ENCODE data around the gene AMDHD2. TPM values are rescaled to one million over a fixed set of nuclear protein-coding genes. Genes with fewer than 3 reads are reported as not detected.
A peak's percentile ranks its signal among the peaks of the same experiment; 100 is the strongest.

Gene AMDHD2
- total and polyA plus RNA-seq, 2 of the 13 experiments (the other 11 are each of a cell fraction or from before 2014, with no cell fraction given), result 33.5 to 39.1 TPM

GRCh38 chr16:2471653-2472487, 48.3 kb upstream of the AMDHD2 start (continued):
- no peak for TF ChIP-seq CSRNP2 (CRISPR knock-in tag; conservative IDR thresholded peaks at IDR 0.05; ENCODE audit: low read depth)
- TF ChIP-seq, protein P1, sequence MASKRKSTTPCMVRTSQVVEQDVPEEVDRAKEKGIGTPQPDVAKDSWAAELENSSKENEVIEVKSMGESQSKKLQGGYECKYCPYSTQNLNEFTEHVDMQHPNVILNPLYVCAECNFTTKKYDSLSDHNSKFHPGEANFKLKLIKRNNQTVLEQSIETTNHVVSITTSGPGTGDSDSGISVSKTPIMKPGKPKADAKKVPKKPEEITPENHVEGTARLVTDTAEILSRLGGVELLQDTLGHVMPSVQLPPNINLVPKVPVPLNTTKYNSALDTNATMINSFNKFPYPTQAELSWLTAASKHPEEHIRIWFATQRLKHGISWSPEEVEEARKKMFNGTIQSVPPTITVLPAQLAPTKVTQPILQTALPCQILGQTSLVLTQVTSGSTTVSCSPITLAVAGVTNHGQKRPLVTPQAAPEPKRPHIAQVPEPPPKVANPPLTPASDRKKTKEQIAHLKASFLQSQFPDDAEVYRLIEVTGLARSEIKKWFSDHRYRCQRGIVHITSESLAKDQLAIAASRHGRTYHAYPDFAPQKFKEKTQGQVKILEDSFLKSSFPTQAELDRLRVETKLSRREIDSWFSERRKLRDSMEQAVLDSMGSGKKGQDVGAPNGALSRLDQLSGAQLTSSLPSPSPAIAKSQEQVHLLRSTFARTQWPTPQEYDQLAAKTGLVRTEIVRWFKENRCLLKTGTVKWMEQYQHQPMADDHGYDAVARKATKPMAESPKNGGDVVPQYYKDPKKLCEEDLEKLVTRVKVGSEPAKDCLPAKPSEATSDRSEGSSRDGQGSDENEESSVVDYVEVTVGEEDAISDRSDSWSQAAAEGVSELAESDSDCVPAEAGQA (IDR thresholded peaks at IDR 0.05; ENCODE audit: low read depth), result peak; percentile 33
- TF ChIP-seq, protein P1 (CRISPR knock-in tag; IDR thresholded peaks at IDR 0.05; ENCODE audit: borderline replicate concordance), result 0 out of 2 replicates have a peak, but pooled peaks have one; percentile 72
- no peak for TF ChIP-seq CBX2 (IDR thresholded peaks at IDR 0.05; ENCODE audit: low read depth, low read length)
- no peak for TF ChIP-seq CBX2 (CRISPR knock-in tag; IDR thresholded peaks at IDR 0.05; ENCODE audit: low read depth)
- no peak for TF ChIP-seq ZNF556 (CRISPR knock-in tag; IDR thresholded peaks at IDR 0.05; ENCODE audit: borderline replicate concordance)
- TF ChIP-seq, protein P2, sequence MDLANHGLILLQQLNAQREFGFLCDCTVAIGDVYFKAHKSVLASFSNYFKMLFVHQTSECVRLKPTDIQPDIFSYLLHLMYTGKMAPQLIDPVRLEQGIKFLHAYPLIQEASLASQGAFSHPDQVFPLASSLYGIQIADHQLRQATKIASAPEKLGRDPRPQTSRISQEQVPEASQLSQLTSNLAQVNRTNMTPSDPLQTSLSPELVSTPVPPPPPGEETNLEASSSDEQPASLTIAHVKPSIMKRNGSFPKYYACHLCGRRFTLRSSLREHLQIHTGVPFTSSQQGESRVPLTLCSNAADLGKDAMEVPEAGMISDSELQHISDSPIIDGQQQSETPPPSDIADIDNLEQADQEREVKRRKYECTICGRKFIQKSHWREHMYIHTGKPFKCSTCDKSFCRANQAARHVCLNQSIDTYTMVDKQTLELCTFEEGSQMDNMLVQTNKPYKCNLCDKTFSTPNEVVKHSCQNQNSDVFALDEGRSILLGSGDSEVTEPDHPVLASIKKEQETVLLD (CRISPR knock-in tag; IDR thresholded peaks at IDR 0.05; ENCODE audit: low read depth), result peak; percentile 31; the same call in 1 of the 2 replicates
- TF ChIP-seq MYC (CRISPR knock-in tag; IDR thresholded peaks at IDR 0.05; ENCODE audit: borderline replicate concordance), result peak; percentile 19; the same call in 1 of the 2 replicates
- TF ChIP-seq, protein P3, sequence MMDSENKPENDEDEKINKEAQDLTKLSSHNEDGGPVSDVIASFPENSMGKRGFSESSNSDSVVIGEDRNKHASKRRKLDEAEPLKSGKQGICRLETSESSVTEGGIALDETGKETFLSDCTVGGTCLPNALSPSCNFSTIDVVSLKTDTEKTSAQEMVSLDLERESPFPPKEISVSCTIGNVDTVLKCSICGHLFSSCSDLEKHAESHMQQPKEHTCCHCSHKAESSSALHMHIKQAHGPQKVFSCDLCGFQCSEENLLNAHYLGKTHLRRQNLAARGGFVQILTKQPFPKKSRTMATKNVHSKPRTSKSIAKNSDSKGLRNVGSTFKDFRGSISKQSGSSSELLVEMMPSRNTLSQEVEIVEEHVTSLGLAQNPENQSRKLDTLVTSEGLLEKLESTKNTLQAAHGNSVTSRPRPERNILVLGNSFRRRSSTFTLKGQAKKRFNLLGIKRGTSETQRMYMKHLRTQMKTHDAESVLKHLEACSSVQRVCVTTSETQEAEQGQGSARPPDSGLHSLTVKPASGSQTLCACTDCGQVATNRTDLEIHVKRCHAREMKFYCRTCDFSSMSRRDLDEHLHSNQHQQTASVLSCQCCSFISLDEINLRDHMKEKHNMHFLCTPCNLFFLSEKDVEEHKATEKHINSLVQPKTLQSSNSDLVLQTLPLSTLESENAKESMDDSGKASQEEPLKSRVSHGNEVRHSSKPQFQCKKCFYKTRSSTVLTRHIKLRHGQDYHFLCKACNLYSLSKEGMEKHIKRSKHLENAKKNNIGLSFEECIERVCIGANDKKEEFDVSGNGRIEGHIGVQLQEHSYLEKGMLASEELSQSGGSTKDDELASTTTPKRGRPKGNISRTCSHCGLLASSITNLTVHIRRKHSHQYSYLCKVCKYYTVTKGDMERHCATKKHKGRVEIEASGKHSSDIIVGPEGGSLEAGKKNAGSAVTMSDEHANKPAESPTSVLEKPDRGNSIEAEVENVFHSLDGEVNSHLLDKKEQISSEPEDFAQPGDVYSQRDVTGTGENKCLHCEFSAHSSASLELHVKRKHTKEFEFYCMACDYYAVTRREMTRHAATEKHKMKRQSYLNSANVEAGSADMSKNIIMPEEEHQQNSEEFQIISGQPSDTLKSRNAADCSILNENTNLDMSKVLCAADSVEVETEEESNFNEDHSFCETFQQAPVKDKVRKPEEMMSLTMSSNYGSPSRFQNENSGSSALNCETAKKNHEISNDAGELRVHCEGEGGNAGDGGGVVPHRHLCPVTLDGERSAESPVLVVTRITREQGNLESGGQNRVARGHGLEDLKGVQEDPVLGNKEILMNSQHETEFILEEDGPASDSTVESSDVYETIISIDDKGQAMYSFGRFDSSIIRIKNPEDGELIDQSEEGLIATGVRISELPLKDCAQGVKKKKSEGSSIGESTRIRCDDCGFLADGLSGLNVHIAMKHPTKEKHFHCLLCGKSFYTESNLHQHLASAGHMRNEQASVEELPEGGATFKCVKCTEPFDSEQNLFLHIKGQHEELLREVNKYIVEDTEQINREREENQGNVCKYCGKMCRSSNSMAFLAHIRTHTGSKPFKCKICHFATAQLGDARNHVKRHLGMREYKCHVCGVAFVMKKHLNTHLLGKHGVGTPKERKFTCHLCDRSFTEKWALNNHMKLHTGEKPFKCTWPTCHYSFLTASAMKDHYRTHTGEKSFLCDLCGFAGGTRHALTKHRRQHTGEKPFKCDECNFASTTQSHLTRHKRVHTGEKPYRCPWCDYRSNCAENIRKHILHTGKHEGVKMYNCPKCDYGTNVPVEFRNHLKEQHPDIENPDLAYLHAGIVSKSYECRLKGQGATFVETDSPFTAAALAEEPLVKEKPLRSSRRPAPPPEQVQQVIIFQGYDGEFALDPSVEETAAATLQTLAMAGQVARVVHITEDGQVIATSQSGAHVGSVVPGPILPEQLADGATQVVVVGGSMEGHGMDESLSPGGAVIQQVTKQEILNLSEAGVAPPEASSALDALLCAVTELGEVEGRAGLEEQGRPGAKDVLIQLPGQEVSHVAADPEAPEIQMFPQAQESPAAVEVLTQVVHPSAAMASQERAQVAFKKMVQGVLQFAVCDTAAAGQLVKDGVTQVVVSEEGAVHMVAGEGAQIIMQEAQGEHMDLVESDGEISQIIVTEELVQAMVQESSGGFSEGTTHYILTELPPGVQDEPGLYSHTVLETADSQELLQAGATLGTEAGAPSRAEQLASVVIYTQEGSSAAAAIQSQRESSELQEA (CRISPR knock-in tag; IDR thresholded peaks at IDR 0.05; ENCODE audit: not compliant biosample characterization), result no peak
- peak; percentile 88 for TF ChIP-seq HNRNPL (IDR thresholded peaks at IDR 0.05; ENCODE audit: low read depth, low read length)
